Activated naive CD8-positive, alpha-beta T cell treated with anti-CD3 and anti-CD28 coated beads, Interleukin-2, amount 50 U/mL, for 16 hours (primary cell): ENCODE results near the gene C1QTNF6.

Experiments
- DNase-seq: peaks from one replicate; pipeline ENCODE4 v3.0.0-alpha.2; 2020; ENCODE audit warnings: low read depth, low spot score

C1QTNF6 gene

GRCh38 chr22:37162221-37163095 is 25.6 kb downstream of the C1QTNF6 start:
- DNase-seq: peak; percentile 50

GRCh38 chr22:37161443-37161842 is 26.6 kb downstream of the C1QTNF6 start:
- DNase-seq: no peak

GRCh38 chr22:37160027-37160426 is 28.0 kb downstream of the C1QTNF6 start:
- DNase-seq: no peak

- no peak for DNase-seq
Observed at GRCh38 chr22:37158963-37159290, 29.1 kb downstream of the C1QTNF6 start.

GRCh38 chr22:37157516-37158285 is 30.3 kb downstream of the C1QTNF6 start:
- DNase-seq: no peak

GRCh38 chr22:37156686-37157435 is 31.2 kb downstream of the C1QTNF6 start:
- DNase-seq: no peak

- no peak for DNase-seq
Observed at GRCh38 chr22:37155971-37156370, 32.1 kb downstream of the C1QTNF6 start.

- no peak for DNase-seq
Observed at GRCh38 chr22:37154925-37155712, 32.9 kb downstream of the C1QTNF6 start.

GRCh38 chr22:37153901-37154300 is 34.1 kb downstream of the C1QTNF6 start:
- no peak for DNase-seq

- no peak for DNase-seq
Observed at GRCh38 chr22:37151401-37151800, 36.6 kb downstream of the C1QTNF6 start.

GRCh38 chr22:37150701-37151100 is 37.3 kb downstream of the C1QTNF6 start:
- DNase-seq: no peak

- DNase-seq: no peak
Observed at GRCh38 chr22:37148742-37149665, 39.0 kb downstream of the C1QTNF6 start.

GRCh38 chr22:37148031-37148651 is 39.9 kb downstream of the C1QTNF6 start:
- DNase-seq: no peak

GRCh38 chr22:37147186-37147990 is 40.7 kb downstream of the C1QTNF6 start:
- DNase-seq: no peak

GRCh38 chr22:37146507-37147180 is 41.4 kb downstream of the C1QTNF6 start:
- no peak for DNase-seq

- no peak for DNase-seq
Observed at GRCh38 chr22:37146051-37146385, 42.0 kb downstream of the C1QTNF6 start.

GRCh38 chr22:37145180-37146050 is 42.6 kb downstream of the C1QTNF6 start:
- DNase-seq: no peak

- DNase-seq: no peak
Observed at GRCh38 chr22:37144180-37144554, 43.9 kb downstream of the C1QTNF6 start.
